ENCODE data around the gene SHQ1.
A peak's percentile ranks its signal among the peaks of the same experiment; 100 is the strongest.

Gene SHQ1

GRCh38 chr3:72847751-72848702 lies at the start of gene SHQ1:
SHQ1 (minus strand) TSS chr3:72848445; CDS start chr3:72848340, 105 bp downstream.
- DNase-seq, result peak; percentile 44

GRCh38 chr3:72897758-72898007 lies 49.4 kb upstream of the SHQ1 start:
- DNase-seq, result no peak

GRCh38 chr3:72896996-72897757 lies 48.9 kb upstream of the SHQ1 start:
- no peak for DNase-seq

GRCh38 chr3:72894976-72895552 lies 46.8 kb upstream of the SHQ1 start:
- no peak for DNase-seq

GRCh38 chr3:72892870-72893269 lies 44.6 kb upstream of the SHQ1 start:
- DNase-seq, result no peak

GRCh38 chr3:72892081-72892775 lies 44.0 kb upstream of the SHQ1 start:
- DNase-seq, result no peak

GRCh38 chr3:72891053-72891855 lies 43.0 kb upstream of the SHQ1 start:
- no peak for DNase-seq

- no peak for DNase-seq
These were observed 42.1 kb upstream of the SHQ1 start for GRCh38 chr3:72890166-72890925.

GRCh38 chr3:72889310-72890165 lies 41.3 kb upstream of the SHQ1 start:
- DNase-seq, result no peak

- no peak for DNase-seq
These were observed 40.5 kb upstream of the SHQ1 start for GRCh38 chr3:72888546-72889309.

- peak; percentile 58 for DNase-seq
These were observed 39.7 kb upstream of the SHQ1 start, which contains the start of gene GXYLT2 for GRCh38 chr3:72887705-72888545. GXYLT2 (plus strand) TSS chr3:72888046; CDS start chr3:72888234, 188 bp downstream.

GRCh38 chr3:72887343-72887704 lies 39.1 kb upstream of the SHQ1 start:
- no peak for DNase-seq

- no peak for DNase-seq
These were observed 23.9 kb upstream of the SHQ1 start for GRCh38 chr3:72872183-72872582.

GRCh38 chr3:72862314-72863090 lies 14.3 kb upstream of the SHQ1 start:
- DNase-seq, result no peak

GRCh38 chr3:72860846-72861245 lies 12.6 kb upstream of the SHQ1 start:
- DNase-seq, result no peak

- no peak for DNase-seq
These were observed 11.8 kb upstream of the SHQ1 start for GRCh38 chr3:72860053-72860452.

GRCh38 chr3:72855001-72855400 lies 6.8 kb upstream of the SHQ1 start:
- DNase-seq, result no peak

- no peak for DNase-seq
These were observed 447 bp upstream of the SHQ1 start for GRCh38 chr3:72848703-72849081.

Data from NCI-H526 treated with DMSO at 0.1 percent for 48 hours (cell line).